Measurements from ENCODE around the gene TMEM86B. TPM values are rescaled to one million over a fixed set of nuclear protein-coding genes. Genes with fewer than 3 reads are reported as not detected.
A peak's percentile ranks its signal among the peaks of the same experiment; 100 is the strongest.
"Not testable (repeated sequence)": the region's sequence is repeated elsewhere in the genome, so short reads cannot be mapped to it uniquely, and the experiment has no call there.

Gene TMEM86B
- total RNA-seq, 1 donor from 2014 or later = 10.0 TPM

DNA sequence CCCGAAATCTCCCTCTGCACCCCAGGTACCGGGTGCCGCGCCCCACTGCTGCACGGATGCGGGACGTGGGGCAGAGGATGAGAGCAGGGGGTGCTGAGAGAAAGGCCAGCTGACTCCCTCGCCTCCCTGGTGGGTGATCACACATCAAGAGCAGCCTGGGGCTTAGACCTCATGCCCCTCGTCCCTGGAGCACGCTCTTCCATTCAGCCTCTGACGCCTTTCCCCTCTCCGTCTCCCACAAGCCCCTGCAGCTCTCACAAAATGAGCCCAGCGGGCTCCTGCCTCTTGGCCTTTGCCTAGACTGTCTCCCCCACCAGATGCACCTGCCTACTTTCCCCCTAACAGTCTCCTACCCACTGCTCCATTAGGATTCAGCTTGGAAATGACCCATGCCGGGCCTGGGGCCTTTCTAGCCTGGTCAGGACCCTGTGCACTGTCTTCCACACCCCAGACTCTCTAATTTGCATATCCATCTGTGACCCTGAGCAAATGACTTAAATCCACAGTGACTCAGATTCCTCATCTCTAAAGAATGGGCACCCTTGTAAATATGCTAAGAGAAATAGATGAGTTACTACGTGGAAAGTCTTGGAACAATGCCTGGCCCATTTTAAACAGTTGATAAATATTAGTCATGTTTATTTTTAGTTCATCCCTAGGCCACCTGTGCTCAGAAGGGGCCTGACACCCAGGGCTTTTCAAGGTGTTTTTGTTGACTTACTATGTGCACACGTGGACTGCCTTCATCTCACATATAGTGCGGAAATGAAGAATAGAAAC is 18.7 kb downstream of the TMEM86B start:
- Mint-ChIP-seq H3K36me3 (ENCODE audit: insufficient read depth) (no peaks in the 10 kb centered on the region), H3K4me3 (ENCODE audit: low read depth) (no peak overlapping the region), H3K27me3 (peaks cover 18% of the 10 kb centered on the region), H3K27ac (peak overlapping the region; percentile 42), H3K4me1 (ENCODE audit: low read depth) (peaks cover 7% of the 10 kb centered on the region), H3K9me3 (ENCODE audit: low read depth) (peaks cover 4% of the 10 kb centered on the region)
- TF ChIP-seq, protein P1, sequence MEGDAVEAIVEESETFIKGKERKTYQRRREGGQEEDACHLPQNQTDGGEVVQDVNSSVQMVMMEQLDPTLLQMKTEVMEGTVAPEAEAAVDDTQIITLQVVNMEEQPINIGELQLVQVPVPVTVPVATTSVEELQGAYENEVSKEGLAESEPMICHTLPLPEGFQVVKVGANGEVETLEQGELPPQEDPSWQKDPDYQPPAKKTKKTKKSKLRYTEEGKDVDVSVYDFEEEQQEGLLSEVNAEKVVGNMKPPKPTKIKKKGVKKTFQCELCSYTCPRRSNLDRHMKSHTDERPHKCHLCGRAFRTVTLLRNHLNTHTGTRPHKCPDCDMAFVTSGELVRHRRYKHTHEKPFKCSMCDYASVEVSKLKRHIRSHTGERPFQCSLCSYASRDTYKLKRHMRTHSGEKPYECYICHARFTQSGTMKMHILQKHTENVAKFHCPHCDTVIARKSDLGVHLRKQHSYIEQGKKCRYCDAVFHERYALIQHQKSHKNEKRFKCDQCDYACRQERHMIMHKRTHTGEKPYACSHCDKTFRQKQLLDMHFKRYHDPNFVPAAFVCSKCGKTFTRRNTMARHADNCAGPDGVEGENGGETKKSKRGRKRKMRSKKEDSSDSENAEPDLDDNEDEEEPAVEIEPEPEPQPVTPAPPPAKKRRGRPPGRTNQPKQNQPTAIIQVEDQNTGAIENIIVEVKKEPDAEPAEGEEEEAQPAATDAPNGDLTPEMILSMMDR (IDR thresholded peaks at IDR 0.05; ENCODE audit: unreplicated experiment) = no peak
- no peak for DNase-seq (ENCODE audit: low spot score, unreplicated experiment)

DNA sequence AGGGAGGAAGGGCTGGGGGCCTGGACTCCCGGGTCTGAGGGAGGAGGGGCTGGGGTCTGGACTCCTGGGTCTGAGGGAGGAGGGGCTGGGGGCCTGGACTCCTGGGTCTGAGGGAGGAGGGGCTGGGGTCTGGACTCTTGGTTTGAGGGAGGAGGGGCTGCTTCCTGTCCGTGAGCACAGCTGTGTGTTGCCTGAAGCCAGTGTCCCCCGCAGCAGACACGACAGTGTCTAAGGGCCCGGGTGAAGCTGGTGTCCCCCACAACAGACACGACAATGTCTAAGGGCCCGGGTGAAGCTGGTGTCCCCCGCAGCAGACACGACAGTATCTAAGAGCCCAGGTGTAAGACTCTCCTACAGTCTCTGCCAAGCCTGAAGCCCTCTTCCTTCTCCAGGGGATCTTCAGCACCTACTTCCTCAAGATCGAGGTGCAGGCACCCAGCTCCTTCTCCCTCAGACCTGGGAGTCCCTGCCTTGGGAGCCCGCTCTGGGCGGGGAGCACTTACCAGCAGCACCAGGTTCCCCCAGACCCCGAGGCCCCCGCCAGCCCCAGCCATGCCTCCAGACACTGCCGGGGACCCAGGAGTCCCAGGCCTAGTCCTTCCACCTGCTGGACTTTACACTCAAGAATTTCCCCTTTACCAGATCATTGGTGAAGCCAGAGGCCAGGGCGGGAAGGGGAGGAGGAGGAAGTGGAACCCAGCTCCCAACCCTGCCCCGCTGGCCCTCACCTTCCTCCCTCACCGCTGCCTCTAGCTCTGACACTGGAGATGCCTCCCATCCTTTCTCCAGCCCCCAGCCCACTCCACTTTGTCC is 19.5 kb downstream of the TMEM86B start, which contains the start of gene PTPRH:
Gene PTPRH (minus strand): TSS at position 622 of the 813 bp plus-strand sequence. CDS start 68 bp downstream, at position 554.
- DNase-seq (ENCODE audit: low spot score, unreplicated experiment) = no peak
- TF ChIP-seq, protein P1 (IDR thresholded peaks at IDR 0.05; ENCODE audit: unreplicated experiment) = no peak
- Mint-ChIP-seq H3K36me3 (ENCODE audit: insufficient read depth) (no peaks in the 10 kb centered on the region), H3K4me1 (ENCODE audit: low read depth) (peaks cover 7% of the 10 kb centered on the region), H3K4me3 (ENCODE audit: low read depth) (no peak within 1 kb of the TSS), H3K27me3 (peaks cover 24% of the 10 kb centered on the region), H3K9me3 (ENCODE audit: low read depth) (peaks cover 4% of the 10 kb centered on the region), H3K27ac (peak within 1 kb of the TSS; percentile 42)

DNA sequence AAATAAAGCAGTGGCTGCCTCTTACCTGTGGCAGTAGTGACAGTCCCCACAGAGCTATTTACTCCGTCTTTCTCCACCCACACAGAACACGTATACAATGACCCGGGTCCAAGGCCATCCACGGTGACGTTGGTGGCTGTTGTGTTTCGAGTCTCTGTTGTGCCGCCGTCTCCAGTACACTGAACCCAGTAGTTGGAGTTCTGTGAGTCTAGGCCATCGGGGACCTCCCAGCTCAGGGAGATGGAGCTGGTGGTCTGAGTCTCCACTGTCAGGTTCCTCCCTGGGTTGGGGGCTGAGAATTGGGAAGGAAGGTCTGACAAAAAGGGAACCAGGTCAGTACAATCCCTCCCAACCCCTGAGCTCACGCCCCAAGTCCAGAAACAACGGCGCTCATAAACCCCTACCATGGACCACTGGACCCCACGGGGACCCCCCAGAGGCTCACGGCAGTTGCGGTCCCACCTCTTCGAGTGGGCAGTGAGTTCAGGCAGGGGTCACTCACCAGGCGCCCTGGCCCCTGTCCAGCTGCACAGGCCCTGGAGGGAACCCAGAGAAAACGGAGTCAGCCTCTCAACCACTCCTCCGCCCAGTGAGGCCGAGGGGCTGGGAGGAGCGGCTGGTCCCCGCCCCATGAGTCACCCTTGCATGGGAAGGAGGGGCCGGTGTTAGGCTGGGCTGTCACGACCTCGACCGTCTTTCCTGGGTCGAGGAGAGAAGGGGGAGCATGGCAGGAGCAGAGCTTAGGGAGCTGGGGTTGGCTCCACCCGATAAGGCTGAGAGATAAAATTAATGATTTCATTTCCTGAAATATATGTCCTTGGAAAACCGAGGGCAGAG is 21.7 kb downstream of the TMEM86B start:
- Mint-ChIP-seq H3K4me1 (ENCODE audit: low read depth) (peaks cover 7% of the 10 kb centered on the region), H3K27me3 (peaks cover 33% of the 10 kb centered on the region), H3K4me3 (ENCODE audit: low read depth) (peak overlapping the region; percentile 57), H3K27ac (peak overlapping the region; percentile 89), H3K9me3 (ENCODE audit: low read depth) (no peaks in the 10 kb centered on the region), H3K36me3 (ENCODE audit: insufficient read depth) (no peaks in the 10 kb centered on the region)
- peak; percentile 31 for DNase-seq (ENCODE audit: low spot score, unreplicated experiment)
- TF ChIP-seq, protein P1 (IDR thresholded peaks at IDR 0.05; ENCODE audit: unreplicated experiment) = no peak

DNA sequence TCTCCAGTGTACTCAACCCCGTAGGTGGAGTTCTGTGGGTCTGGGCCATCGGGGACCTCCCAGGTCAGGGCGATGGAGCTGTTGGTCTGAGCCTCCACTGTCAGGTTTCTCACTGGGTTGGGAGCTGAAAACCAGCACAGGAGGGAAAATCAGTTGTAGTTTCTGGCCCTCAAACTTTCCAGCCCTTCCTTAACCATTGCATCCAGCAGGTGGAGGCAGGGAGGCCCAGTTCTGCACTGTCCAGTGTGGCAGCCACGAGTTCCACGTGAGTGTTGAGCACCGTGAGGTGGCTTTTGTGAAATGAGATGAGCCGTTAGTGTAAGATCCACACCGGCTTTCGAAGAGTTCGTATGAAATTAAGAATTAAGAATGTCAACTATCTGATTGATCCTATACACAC is 26.4 kb downstream of the TMEM86B start:
- not testable (repeated sequence) for H3K4me3 Mint-ChIP-seq (ENCODE audit: low read depth); H3K36me3 Mint-ChIP-seq (ENCODE audit: insufficient read depth); DNase-seq (ENCODE audit: low spot score, unreplicated experiment); H3K4me1 Mint-ChIP-seq (ENCODE audit: low read depth); H3K27ac Mint-ChIP-seq; H3K9me3 Mint-ChIP-seq (ENCODE audit: low read depth)
- H3K27me3 Mint-ChIP-seq = peaks cover 49% of the 10 kb centered on the region
- TF ChIP-seq, protein P1 (IDR thresholded peaks at IDR 0.05; ENCODE audit: unreplicated experiment) = peak; percentile 21
